HG03139 (cell line): ENCODE results near the gene NUDT19.
"Not testable (repeated sequence)": the region's sequence is repeated elsewhere in the genome, so short reads cannot be mapped to it uniquely, and the experiment has no call there.

Source experiments
- ATAC-seq: cut with Tn5 transposase; IDR thresholded peaks from one replicate; pipeline ENCODE4 v1.9.1; 2021; ENCODE audit not compliant: unreplicated experiment

The NUDT19 gene

DNA sequence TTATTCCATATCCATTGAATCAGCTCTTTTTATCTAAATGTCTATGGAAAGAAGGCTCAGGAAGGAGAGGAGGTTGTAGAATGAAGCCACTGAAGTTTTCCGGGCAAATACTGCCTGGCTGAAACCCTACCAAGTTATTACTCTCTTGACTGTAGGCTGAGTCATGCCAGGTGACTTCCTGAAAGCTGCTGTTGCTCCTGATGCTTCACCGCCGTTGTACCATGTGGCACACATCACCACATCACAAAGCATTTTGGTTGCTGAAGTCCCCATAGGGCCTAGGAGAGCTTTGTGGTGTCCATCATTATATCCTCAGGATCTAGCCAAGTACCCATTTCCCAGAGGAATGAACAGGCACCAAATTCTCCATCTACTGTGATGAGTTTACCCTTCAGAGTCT is 16.8 kb downstream of the NUDT19 start:
- ATAC-seq, result no peak

DNA sequence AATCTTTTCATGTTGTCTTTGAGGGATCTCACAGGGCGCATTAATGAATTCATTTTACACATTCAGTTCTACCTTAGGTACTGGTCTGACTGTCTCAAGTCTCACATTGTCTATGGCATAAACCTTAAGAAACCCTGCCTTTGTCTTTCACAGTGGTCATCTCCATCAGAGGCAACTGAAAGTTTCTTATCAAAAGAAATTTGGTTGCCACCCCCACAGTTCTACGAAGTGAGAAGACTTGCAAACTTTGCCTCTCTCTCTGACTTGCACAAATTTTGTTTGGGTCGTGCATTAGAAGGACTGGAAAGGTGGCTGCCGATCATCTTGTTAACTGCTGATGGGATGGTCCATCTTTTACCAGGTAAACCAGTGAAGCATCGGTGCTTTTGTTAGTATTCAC is 17.4 kb downstream of the NUDT19 start:
- no peak for ATAC-seq

DNA sequence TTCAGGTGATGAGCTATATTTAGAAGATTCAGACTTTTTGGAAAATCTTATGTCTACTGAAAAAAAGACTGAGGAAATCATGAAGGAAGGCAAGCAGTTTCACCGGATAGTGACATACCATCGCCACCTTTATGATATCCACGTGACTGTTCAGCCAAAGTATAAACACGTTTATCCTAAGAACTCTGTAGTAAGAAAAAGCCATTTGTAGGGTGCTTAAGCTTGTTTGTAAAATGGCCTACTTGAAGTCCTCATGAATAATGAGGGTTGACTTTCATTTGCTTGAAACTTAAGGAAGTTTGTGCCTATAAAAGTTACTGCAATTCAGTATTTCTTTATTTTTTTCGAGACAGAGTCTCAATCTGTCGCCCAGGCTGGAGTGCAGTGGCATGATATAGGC is 20.1 kb downstream of the NUDT19 start:
- no peak for ATAC-seq

DNA sequence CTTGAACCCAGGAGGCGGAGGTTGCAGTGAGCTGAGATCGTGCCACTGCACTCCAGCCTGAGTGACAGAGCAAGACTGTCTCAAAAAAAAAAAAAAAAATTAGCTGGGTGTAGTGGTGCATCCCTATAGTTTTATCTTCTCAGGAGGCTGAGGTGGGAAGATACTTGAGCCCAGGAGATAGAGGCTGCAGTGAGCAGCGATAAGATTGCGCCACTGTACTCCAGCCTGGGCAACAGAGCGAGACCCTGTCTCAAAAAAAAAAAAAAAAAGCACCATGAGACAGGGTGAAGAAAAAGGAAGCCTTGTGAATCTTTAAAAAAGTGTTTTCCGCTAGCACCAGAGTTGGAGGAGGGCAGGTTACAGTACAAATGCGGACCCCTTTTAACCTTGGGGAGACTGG is 24.6 kb downstream of the NUDT19 start:
- not testable (repeated sequence) for ATAC-seq

DNA sequence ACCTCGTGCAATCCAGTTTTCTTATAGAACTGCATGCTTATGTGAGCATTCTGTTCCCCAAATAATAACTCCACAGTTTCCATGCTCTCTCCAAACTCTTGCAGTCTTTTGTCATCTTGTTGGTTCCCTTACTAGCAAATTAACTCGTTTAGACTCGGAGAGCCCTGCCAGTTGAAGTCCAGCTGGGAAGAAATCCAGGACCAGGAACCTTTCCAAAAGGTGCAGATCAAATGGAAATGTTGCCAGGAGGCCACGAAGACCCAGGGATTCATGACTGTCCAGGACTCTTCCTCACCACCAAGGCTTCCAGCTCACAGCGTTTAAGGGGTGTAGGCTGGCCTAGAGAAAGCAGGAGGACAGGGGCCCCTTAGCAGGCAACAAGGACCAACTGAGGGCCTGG is 25.9 kb downstream of the NUDT19 start:
- ATAC-seq, result no peak

DNA sequence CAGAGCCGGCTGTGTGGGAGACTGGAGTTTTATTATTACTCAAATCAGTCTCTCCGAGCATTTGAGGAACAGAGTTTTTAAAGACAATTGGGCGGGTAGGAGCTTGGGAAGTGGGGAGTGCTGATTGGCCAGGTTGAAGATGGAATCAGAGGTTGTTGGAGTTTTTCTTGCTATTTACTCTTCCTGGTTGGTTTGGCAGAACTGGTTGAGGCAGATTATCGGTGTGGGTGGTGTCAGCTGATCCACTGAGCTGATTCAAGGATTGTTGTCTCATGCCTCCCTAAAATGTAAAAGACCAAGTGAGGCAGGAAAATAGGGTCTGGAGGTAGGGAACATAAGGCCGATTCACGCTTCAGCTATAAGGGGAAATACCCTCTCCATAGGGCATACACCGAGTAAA is 26.7 kb downstream of the NUDT19 start:
- no peak for ATAC-seq

DNA sequence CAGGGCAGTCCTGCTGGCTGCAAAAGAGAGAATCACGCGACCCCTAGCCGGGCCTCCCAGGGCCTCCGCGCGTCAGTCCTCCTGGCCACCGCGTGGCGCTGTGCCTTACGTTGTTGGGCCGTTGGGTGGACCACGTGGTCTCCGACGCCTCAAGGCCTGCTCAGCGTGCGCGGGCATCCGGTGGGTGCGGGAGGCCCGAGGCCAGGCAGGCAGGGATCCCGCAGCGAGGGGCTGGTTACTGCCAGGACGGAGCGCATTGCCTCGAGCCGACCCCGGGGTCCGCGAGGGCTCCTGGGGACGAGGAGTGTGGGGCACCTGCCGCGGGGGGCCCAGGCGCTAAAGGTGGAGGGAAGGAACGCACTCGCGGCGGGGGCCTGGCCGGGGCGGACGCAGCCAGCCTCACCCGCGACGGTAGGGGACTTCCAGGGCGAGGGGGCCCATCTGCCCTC is 28.0 kb downstream of the NUDT19 start, which contains the start of gene TDRD12:
TDRD12 (plus strand) TSS at position 157 of the 449 bp plus-strand sequence. CDS start 306 bp downstream, outside the sequence.
- no peak for ATAC-seq

DNA sequence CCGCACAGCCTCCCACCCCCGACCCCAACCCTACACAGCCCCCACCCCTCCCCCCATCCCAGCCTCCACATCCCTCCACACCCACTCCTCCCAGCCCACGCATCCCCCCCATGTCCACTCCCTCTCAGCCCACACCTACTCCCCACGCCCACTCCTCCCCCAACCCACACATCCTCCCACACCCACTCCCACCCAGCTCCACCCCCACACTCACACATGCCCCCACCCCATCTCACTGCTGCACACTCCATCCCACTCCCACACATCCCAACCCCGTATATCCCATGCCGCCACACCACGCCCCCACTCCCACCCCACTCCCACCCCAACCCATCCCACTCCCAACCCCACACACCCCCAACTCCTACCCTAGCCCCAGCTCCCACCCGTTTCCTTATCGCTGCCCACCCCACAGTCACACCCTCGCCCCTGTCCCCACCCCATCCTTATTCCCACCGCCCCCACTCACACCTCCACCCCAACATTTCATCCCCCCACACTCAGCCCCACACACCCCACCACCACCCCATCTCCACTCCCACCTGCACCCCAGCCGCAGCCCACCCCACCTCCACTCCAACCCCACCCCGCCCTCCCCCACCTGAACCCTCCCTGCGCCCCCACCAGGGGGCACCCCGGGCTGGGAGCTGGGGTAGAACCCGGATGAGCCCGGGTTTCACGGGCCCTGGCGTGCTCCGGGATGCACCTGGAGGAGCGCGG is 28.8 kb downstream of the NUDT19 start:
- ATAC-seq, result no peak

DNA sequence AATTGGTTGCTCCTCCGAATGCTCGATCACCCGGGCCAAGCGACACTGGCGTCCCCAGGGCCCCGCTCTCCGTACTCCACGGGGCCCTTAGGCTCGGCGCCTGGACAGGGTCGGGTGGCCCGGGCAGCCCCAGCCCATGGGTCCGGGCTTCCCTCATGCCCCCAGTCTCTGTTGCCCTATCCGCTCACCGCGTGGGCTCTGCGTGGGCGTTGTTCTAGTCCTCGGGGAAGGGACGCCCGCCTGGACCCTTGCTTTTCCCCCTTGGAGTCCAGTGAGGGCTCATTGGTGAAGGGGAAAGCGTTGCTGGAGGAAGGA is 29.3 kb downstream of the NUDT19 start:
- ATAC-seq, result no peak

DNA sequence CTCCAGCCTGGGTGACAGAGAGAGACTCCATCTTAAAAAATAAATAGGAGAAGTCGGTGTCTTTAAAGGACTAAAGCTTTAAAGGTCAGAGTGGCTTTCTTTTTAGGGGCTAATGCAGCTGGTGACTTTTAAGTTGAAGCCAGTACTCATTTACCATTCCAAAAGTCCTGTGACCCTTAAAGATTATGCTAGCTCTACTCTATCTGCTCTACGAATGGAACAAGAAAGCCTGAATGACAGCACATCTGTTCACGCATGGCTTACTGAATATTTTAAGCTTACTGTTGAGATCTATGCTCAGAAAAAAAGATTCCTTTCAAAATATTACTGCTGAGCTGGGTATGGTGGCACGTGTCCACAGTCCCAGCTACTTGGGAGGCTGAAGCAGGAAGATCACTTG is 44.3 kb downstream of the NUDT19 start:
- ATAC-seq, result no peak

DNA sequence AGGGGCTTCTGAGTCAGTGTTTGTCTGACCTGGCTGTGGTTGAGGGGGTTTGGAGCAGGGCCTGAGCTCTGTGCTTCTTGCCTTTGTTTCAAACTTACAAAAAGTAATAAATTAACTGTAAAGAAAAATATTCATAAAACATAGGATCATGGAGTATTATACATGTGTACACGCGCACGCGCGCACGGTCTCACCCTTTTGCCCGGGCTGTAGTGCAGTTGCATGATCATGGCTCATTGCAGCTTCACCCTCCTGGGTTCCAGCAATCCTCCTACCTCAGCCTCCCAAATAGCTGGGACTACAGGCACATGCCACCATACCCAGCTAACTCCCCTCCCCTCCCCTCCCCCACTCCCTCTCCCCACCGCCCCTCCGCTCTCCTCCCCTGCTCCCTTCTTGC is 51.4 kb downstream of the NUDT19 start:
- ATAC-seq, result no peak

DNA sequence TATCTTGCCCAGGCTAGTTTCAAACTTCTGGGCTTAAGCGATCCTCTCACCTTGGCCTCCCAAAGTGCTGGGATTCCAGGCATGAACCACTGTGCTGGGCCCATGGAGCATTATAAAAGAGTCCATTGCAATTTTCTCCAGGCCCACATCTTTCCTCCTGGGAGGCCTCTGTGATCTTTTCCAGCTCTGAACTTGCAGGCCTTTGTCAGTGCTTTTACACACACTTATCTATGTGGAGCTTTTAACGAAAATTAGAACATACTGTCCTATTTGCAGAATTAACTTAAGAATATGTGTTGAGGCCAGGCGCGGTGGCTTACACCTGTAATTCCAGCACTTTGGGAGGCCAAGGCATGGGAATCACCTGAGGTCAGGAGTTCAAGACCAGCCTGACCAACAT is 51.8 kb downstream of the NUDT19 start:
- no peak for ATAC-seq

DNA sequence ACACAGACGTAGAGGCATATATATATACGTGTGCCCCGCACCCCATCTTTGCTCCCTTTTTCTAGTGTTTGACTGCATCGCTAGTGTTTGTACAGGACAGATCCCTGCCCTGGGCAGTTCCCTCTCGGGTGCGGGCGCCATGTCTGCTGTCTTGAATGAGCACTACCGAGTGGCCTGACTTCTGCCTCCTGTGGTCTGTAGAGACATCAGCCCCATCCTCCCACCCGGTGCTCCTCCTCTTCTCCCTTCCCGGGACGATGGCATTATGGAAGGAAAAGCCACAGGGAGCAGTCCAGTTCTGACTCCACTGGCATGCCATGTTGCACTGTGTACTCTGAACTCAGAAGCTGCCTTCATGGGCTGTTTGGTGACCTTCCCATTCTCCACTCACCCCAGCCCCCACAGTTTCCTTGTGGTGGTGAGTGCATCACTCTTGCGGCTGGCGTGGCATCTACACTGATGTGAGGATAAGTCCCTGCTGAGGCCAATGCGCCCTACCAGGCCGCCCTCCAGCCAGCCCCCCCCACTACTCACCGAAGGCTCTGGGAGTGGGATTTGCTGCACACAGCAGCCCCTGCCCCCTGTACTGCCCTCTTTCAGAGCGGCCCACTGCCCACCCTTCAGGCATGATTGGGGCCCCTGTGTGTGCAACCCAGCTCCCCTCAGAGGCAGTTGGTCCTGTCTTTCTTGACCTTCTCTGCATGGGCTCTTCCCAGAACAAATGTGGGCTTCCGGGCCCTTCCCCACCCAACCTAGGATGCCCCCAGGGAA is 53.1 kb downstream of the NUDT19 start:
- no peak for ATAC-seq

DNA sequence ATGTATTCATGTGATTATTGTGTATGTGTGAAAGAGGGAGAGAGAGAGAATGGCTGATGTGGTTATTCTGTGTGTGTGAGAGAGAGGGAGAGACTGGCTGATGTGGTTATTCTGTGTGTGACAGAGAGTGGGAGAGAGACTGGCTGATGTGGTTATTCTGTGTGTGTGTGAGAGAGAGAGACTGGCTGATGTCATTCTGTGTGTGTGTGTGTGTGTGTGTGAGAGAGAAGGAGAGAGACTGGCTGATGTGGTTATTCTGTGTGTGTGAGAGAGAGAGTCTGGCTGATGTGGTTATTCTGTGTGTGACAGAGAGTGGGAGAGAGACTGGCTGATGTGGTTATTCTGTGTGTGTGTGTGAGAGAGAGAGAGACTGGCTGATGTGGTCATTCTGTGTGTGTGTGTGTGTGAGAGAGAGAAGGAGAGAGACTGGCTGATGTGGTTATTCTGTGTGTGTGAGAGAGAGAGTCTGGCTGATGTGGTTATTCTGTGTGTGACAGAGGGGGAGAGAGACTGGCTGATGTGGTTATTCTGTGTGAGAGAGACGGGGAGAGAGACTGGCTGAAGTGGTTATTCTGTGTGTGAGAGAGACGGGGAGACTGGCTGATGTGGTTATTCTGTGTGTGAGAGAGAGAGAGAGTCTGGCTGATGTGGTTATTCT is 54.1 kb downstream of the NUDT19 start:
- not testable (repeated sequence) for ATAC-seq

DNA sequence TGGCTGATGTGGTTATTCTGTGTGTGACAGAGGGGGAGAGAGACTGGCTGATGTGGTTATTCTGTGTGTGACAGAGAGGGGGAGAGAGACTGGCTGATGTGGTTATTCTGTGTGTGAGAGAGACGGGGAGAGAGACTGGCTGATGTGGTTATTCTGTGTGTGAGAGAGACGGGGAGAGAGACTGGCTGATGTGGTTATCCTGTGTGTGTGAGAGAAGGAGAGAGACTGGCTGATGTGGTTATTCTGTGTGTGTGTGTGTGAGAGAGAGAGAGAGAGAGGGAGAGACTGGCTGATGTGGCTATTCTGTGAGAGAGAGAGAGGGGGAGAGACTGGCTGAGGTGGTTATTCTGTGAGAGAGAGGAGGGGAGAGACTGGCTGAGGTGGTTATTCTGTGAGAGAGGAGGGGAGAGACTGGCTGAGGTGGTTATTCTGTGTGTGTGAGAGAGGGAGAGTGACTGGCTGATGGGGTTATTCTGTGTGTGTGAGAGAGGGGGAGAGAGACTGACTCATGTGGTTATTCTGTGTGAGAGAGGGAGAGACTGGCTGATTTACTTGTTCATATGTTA is 55.1 kb downstream of the NUDT19 start:
- not testable (repeated sequence) for ATAC-seq

DNA sequence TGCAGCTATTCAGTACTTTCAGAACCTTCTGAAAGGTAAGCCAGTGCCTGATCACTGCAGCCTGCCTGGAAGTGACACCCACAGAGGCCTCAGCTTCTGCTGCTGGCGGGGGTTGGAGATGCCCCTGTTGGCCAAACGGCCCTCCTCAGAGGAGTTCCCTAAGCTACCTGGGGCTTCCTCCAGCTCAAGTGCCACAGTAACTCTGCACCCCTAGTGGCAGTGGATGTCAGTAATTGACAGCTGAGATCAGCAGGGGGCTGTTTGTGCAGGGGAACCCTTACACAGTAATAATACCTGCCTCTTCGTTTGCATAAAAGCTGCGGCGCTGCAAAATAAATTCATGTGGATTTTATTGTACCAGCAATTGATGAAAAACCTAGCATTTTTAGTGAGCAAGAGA is 56.9 kb downstream of the NUDT19 start:
- no peak for ATAC-seq

DNA sequence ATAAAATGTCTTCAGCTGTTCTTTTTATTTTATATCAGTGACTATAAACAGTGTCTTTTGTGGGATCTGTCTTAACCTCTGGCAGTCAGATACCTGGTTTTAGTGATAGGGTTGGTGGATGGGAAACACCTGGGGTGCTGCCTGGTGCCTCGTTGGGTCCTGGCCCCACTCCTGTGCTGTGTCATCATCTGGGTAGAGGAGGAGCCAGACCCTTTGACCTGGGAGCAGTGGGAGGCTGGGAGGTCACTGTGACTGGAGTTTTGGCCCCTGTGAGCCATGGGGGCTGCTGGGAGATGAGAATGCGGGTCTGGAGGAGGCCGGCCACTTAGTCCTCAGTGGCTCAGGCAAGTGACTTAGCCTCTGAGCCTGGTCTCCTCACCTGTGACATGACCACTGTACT is 57.3 kb downstream of the NUDT19 start:
- ATAC-seq, result no peak

DNA sequence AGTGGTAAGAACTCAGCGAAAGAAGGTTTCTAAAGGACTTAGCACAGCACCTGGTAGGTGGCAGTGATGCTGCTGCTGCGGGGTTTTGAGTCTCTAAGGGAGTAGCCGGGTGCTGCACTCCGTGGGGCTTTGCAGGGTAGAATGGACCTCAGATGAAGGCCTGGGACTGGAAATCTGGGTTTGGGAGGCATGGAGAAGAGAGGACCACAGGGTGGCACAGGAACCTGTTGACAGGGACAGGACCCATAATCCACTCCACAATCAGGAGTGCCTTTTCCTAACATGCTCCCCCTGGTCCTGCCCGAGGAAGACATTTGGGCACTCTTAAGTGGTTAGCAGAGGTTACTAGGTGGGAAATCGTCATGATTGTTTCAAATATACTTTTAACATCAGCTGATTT is 57.7 kb downstream of the NUDT19 start:
- ATAC-seq, result no peak

DNA sequence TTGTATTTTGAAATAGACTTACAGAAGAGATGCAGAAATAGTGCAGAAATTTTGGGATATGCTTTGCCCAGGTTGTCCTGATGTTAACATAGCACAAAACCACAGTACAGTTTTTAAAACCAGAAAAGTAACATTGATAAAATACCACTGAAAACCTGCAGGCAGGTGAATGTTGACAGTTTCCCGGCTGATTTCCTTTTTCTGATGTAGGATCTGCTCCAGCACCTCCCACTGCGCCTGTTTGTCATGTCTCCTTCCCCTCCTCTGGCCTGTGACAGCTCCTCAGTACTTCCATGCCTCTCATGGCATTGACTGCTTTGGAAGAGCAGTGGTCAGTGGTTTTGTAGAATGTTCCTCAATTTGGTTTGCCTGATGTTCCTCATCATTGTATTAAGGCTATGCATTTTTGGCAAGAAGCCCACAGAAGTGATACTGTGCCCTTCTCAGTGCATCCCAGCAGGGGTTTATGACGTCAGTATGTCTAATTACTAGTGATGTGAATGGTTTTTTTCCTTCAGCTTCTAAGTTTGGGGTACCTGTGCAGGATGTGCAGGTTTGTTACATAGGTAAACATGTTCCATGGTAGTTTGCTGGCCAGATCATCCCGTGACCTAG is 58.9 kb downstream of the NUDT19 start:
- no peak for ATAC-seq

DNA sequence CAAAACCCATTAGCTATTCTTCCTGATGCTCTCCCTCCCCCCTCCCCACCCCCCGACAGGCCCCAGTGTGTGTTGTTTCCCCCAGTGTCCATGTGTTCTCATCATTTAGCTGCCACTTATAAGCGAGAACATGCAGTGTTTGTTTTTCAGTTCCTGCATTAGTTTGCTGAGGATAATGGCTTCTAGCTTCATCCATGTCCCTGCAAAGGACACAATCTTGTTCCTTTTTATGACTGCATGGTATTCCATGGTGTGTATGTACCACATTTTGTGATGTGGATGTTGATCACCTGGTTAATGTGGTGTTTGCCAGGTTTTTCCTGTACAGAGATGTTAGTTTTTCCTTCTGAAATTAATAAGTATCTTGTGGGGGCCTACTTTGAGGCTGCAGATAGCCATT is 59.4 kb downstream of the NUDT19 start:
- no peak for ATAC-seq

DNA sequence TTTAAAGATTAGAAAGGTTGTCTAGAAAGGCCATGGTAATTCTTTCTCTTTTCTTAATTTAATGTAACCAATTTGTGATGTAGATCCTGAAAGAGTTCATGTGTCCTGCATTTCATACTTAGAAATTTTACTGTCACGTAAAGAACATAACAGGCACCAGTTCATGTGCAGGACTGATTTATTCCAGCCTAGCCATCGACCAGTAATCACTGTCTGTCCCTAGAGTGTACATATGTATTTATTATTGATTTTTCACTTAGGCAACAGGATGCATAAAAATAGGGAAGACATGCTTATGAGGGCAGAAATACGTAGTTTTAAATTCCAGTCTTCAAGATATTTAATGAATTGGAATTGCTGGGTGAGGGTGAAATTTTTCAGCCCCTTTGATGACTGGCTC is 65.6 kb downstream of the NUDT19 start:
- ATAC-seq, result no peak
